ENCODE measurements around the gene ZNF436. TPM values are rescaled to one million over a fixed set of nuclear protein-coding genes. Genes with fewer than 3 reads are reported as not detected.

The ZNF436 gene
- total and polyA plus RNA-seq, 9 of the 15 experiments (the other 6 are each of a cell fraction or from before 2014, with no cell fraction given) = 2.1 to 11.3 (median 6.8) TPM

- TF ChIP-seq RNF219 (CRISPR knock-in tag; IDR thresholded peaks at IDR 0.05) (no peak), RHOXF2B (CRISPR knock-in tag; conservative IDR thresholded peaks at IDR 0.05) (no peak), EP400 (IDR thresholded peaks at IDR 0.05) (peak; percentile 86), ZNF740 (CRISPR knock-in tag; IDR thresholded peaks at IDR 0.05) (peak; percentile 95), ZNF740 (tag; IDR thresholded peaks at IDR 0.05) (peak in 1 of 2 experiments; percentile 94; a peak in 2 of 4 replicates), ZBTB1 (CRISPR knock-in tag; IDR thresholded peaks at IDR 0.05; ENCODE audit: borderline replicate concordance, low read depth) (peak; percentile 54; the same call in 1 of the 2 replicates), BCLAF1 (IDR thresholded peaks at IDR 0.05; ENCODE audit: borderline replicate concordance in 1 of 2, control insufficient read depth in 1 of 2, low read depth in 2 of 2, low read length in 1 of 2) (peak in 1 of 2 experiments; percentile 31; a peak in 1 of 4 replicates), POLR2G (IDR thresholded peaks at IDR 0.05; ENCODE audit: low read depth, low read length) (peak; percentile 94), SIN3B (IDR thresholded peaks at IDR 0.05; ENCODE audit: low read depth) (peak; percentile 56), ATF2 (CRISPR knock-in tag; IDR thresholded peaks at IDR 0.05) (no peak), ZNF785 (CRISPR knock-in tag; IDR thresholded peaks at IDR 0.05) (no peak)
These were observed 888 bp downstream of the ZNF436 start (continued) for GRCh38 chr1:23368562-23369334.
